ENCODE data around the gene THAP11. TPM values are rescaled to one million over a fixed set of nuclear protein-coding genes. Genes with fewer than 3 reads are reported as not detected.
A peak's percentile ranks its signal among the peaks of the same experiment; 100 is the strongest.

THAP11 gene
- 13.3 and 13.9 TPM in 2 replicates for total RNA-seq (2012; rRNA removed)
- 14.5 and 16.7 TPM in 2 replicates for polyA plus RNA-seq (2012; rRNA removed)
- polyA plus RNA-seq (2012; cell fraction: cytosol; rRNA removed), result 23.5 and 29.1 TPM in 2 replicates
- 7.1 and 11.0 TPM in 2 replicates for polyA plus RNA-seq (2012; cell fraction: nucleus; rRNA removed; ENCODE audit: low replicate concordance)
- Bru-seq, nascent RNA, result percentile 41 among the genes with signal in this experiment
- percentile 53 among the genes with signal in this experiment for BruChase-seq, experiment 1, labeled RNA remaining after a 6-hour chase
- BruChase-seq, experiment 2, labeled RNA remaining after a 2-hour chase, result percentile 62 among the genes with signal in this experiment
- long read RNA-seq, transcript THAP11-201 (1 exons, 2,114 nt), result major isoform, 53 of 53 reads
- long read RNA-seq, partial matches to known transcripts, result 0 of 53 reads
- long read RNA-seq, other reads (novel, unspliced or antisense), result 0 of 53 reads

- intact Hi-C loops (cut with micrococcal nuclease) (loop anchor here (1.0 to 2.0 kb wide), 2 partner anchors 25 to 86 kb away; no protein-coding TSS in a partner anchor), dilution Hi-C loops (cut with HindIII; ENCODE audit: low sequenced_read_pairs, unreplicated experiment) (no loop called here), in situ Hi-C loops (cut with MboI; ENCODE audit: low sequenced_read_pairs) (no loop called here)
- Histone ChIP-seq H4K91ac (ENCODE audit: insufficient read depth, low read depth, low read length) (peak within 1 kb of the TSS; percentile 100), H3K4me1 (ENCODE audit: control insufficient read depth, insufficient read depth, low read length) (peaks cover 13% of the 10 kb centered on the region), H3K4ac (ENCODE audit: low read depth, low read length) (peak within 1 kb of the TSS; percentile 100), H4K5ac (ENCODE audit: low read depth, low read length) (peak within 1 kb of the TSS; percentile 87), H3K14ac (replicated peaks; ENCODE audit: low read depth, low read length) (peak within 1 kb of the TSS; percentile 100), H2BK120ac (ENCODE audit: low read depth, low read length) (peak within 1 kb of the TSS; percentile 99), H2BK20ac (ENCODE audit: low read depth, low read length) (peak within 1 kb of the TSS; percentile 100), H2BK5ac (ENCODE audit: low read depth, low read length, poor library complexity, severe bottlenecking) (peak within 1 kb of the TSS; percentile 96), H3K36me3 (ENCODE audit: control insufficient read depth, insufficient read depth, low read length) (no peaks in the 10 kb centered on the region), H4K8ac (ENCODE audit: low read depth in 2 of 2, low read length in 2 of 2) (peak within 1 kb of the TSS; percentile 80 to 100), H3K9me1 (ENCODE audit: insufficient read depth, low read length) (peaks cover 21% of the 10 kb centered on the region), H3K4me3 (ENCODE audit: insufficient read depth, low read depth, low read length) (peak within 1 kb of the TSS; percentile 69), H2AK5ac (ENCODE audit: low read depth, low read length) (peak within 1 kb of the TSS; percentile 92), H3K9ac (ENCODE audit: low read depth, low read length) (peak within 1 kb of the TSS; percentile 88), H3K79me1 (ENCODE audit: low read depth in 1 of 2, low read length in 2 of 2) (peaks cover 24 to 43% of the 10 kb centered on the region in 2 experiments), H3K27ac (ENCODE audit: insufficient read depth, low read length) (peak within 1 kb of the TSS; percentile 91), H2AFZ (replicated peaks; ENCODE audit: low read length, poor library complexity) (peak within 1 kb of the TSS; percentile 100), H4K20me1 (ENCODE audit: insufficient read depth, low read length) (peaks cover 13% of the 10 kb centered on the region), H3K23ac (ENCODE audit: low read depth, low read length) (peak within 1 kb of the TSS; percentile 100), H3K4me2 (ENCODE audit: low read depth, low read length) (peak within 1 kb of the TSS; percentile 90), H2BK15ac (ENCODE audit: low read depth, low read length) (peak within 1 kb of the TSS; percentile 100), H3K9me3 (ENCODE audit: control insufficient read depth, insufficient read depth, low read length) (no peaks in the 10 kb centered on the region), H3K27me3 (ENCODE audit: control insufficient read depth, insufficient read depth, low read length) (no peaks in the 10 kb centered on the region), H3K18ac (ENCODE audit: low read depth, low read length) (peak within 1 kb of the TSS; percentile 93), H3K56ac (ENCODE audit: extremely low read depth, insufficient read depth, low read length) (peak within 1 kb of the TSS; percentile 99), H2AK9ac (replicated peaks; ENCODE audit: low read depth, low read length, poor library complexity) (peak within 1 kb of the TSS; percentile 99)
- no TSS peak for BruUV-seq (replicated peaks)
- peak; percentile 67 for ATAC-seq (ENCODE audit: low read depth)
- whole genome bisulfite sequencing, 2 experiments (ENCODE audit: extremely low coverage in 2 of 2, insufficient read length in 1 of 2), result 1% methylated on average over 58 of the region's 83 CpGs; no CpG with 5 or more reads in 1 of the 2 experiments
- peak; percentile 92 for DNase-seq
- ChIA-PET POLR2A (ENCODE audit: unreplicated experiment) (no interaction called here), CTCF (no interaction called here)
- TF ChIP-seq POLR2A (IDR thresholded peaks at IDR 0.05; ENCODE audit: low read depth, low read length), result peak; percentile 52; the same call in 1 of the 2 replicates
- TF ChIP-seq MAZ (IDR thresholded peaks at IDR 0.05; ENCODE audit: borderline replicate concordance, low read depth, low read length), result peak; percentile 42; the same call in 1 of the 2 replicates
- peak; percentile 50 for TF ChIP-seq RAD21 (IDR thresholded peaks at IDR 0.05; ENCODE audit: low read length)
- peak; percentile 46; the same call in 1 of the 2 replicates for TF ChIP-seq USF2 (IDR thresholded peaks at IDR 0.05; ENCODE audit: low read depth, low read length)
- TF ChIP-seq CTCF (conservative IDR thresholded peaks at IDR 0.05; ENCODE audit: low read depth, low read length), result peak; percentile 96
- no peak for TF ChIP-seq CHD1 (IDR thresholded peaks at IDR 0.05; ENCODE audit: low read depth, low read length)
- no peak for TF ChIP-seq NFE2L2 (IDR thresholded peaks at IDR 0.05; ENCODE audit: low read depth, low read length)
- peak; percentile 34 for TF ChIP-seq SMC3 (IDR thresholded peaks at IDR 0.05; ENCODE audit: low read depth, low read length)
- TF ChIP-seq BHLHE40 (IDR thresholded peaks at IDR 0.05; ENCODE audit: low read depth, low read length), result no peak
Observed at GRCh38 chr16:67841816-67842508, at the start of gene THAP11. Gene THAP11, plus strand, starts transcription at chr16:67842320. Its CDS starts 235 bp downstream, at chr16:67842555.
